Endothelial cell of umbilical vein (primary cell): ENCODE measurements around the gene MOCS2. TPM values are rescaled to one million over a fixed set of nuclear protein-coding genes. Genes with fewer than 3 reads are reported as not detected.

ENCODE experiments used
- BruUV-seq: library from RNA; stranded (reverse); fragments of 400-500 nt; replicated peaks from 2 replicates; lab custom pipeline; 2021; lab: Mats Ljungman, UMichigan
- CTCF ChIA-PET: fragments of 300-600, 350-600 bp; sonication (Branson Sonifier 250); formaldehyde crosslinking; loops from one replicate; lab custom pipeline; 2021; ENCODE audit warnings: antibody characterized with exemption, inconsistent platforms; lab: Charles Lee
- POLR2A ChIA-PET: fragments of 300-600, 350-600 bp; sonication (Branson Sonifier 250); formaldehyde crosslinking; loops from one replicate; lab custom pipeline; 2021; ENCODE audit warnings: antibody characterized with exemption, inconsistent platforms; lab: Charles Lee
- DNase-seq: peaks from one replicate; pipeline ENCODE4 v3.0.0-alpha.2; 2011; ENCODE audit warnings: low read depth, low spot score
- FAIRE-seq: peaks from 2 replicates; lab custom pipeline; 2011; peaks lifted over from hg19 to GRCh38; lab: Jason Lieb, UNC
- H2AFZ ChIP-seq: 2 replicates; pipeline ENCODE4 v1.6.0; 2012; ENCODE audit warnings: low read depth, low read length, control low read depth, inconsistent platforms
- H3K27ac ChIP-seq: 2 replicates; pipeline ENCODE4 v1.5.1; 2011; ENCODE audit warnings: low read depth, mild to moderate bottlenecking, control low read depth, low read length, moderate library complexity; ENCODE audit not compliant: insufficient read depth
- H3K27me3 ChIP-seq, 2 experiments: 2 replicates each; pipeline versions ENCODE4 v1.6.0 to v1.6.1; 2011; ENCODE audit warnings: low read length in 2 of 2, mixed read lengths in 1 of 2; ENCODE audit not compliant: control insufficient read depth in 2 of 2, insufficient read depth in 2 of 2
- H3K36me3 ChIP-seq, 2 experiments: 2 replicates in 1 of 2; 3 replicates in 1 of 2; pipeline ENCODE4 v1.5.1; 2011; ENCODE audit warnings: low read length in 2 of 2, mild to moderate bottlenecking in 1 of 2, moderate library complexity in 1 of 2; ENCODE audit not compliant: control insufficient read depth in 2 of 2, insufficient read depth in 2 of 2; ENCODE audit errors: extremely low read depth in 1 of 2
- H3K4me1 ChIP-seq: 3 replicates; pipeline ENCODE4 v1.5.1; 2011; ENCODE audit warnings: mild to moderate bottlenecking, low read length; ENCODE audit not compliant: control insufficient read depth, insufficient read depth; ENCODE audit errors: extremely low read depth
- H3K4me2 ChIP-seq: 2 replicates; pipeline ENCODE4 v1.6.1; 2011; ENCODE audit warnings: low read length, control low read depth, mixed read lengths; ENCODE audit not compliant: insufficient read depth
- H3K4me3 ChIP-seq, 3 experiments: fragments of 200-600 bp in 1 of 3; sonication (generic), shearing (Covaris generic) in 1 of 3; replicated peaks in 1 of 3; 2 replicates each; pipeline ENCODE4 v1.5.1; 2011 to 2016; ENCODE audit warnings: control low read depth in 3 of 3, low read length in 3 of 3, mild to moderate bottlenecking in 2 of 3, inconsistent platforms in 1 of 3, low read depth in 1 of 3, moderate library complexity in 1 of 3; ENCODE audit not compliant: insufficient read depth in 1 of 3
- H3K79me2 ChIP-seq: 2 replicates; pipeline ENCODE4 v1.6.0; 2012; ENCODE audit warnings: low read length, inconsistent platforms; ENCODE audit not compliant: control insufficient read depth, insufficient read depth
- H3K9ac ChIP-seq: replicated peaks from 2 replicates; pipeline ENCODE3; 2011; ENCODE audit warnings: low read length, control low read depth; ENCODE audit not compliant: insufficient read depth; ENCODE audit errors: extremely low read depth
- H3K9me1 ChIP-seq: replicated peaks from 3 replicates; pipeline ENCODE4 v1.6.0; 2011; ENCODE audit warnings: mild to moderate bottlenecking, low read length; ENCODE audit not compliant: control insufficient read depth, insufficient read depth; ENCODE audit errors: extremely low read depth
- H3K9me3 ChIP-seq: replicated peaks from 2 replicates; pipeline ENCODE4 v1.5.1; 2012; ENCODE audit warnings: low read length, inconsistent platforms; ENCODE audit not compliant: control insufficient read depth, insufficient read depth
- H4K20me1 ChIP-seq: replicated peaks from 2 replicates; pipeline ENCODE3; 2011; ENCODE audit warnings: mild to moderate bottlenecking, low read length; ENCODE audit not compliant: control insufficient read depth, insufficient read depth; ENCODE audit errors: extremely low read depth
- EZH2 ChIP-seq: IDR thresholded peaks from 2 replicates; pipeline ENCODE4 v1.6.1; 2012; ENCODE audit warnings: borderline replicate concordance, low read depth, mild to moderate bottlenecking, moderate library complexity, low read length, inconsistent platforms; ENCODE audit not compliant: severe bottlenecking
- FOS ChIP-seq: IDR thresholded peaks from 2 replicates; pipeline ENCODE4 v1.6.1; 2011; ENCODE audit warnings: mild to moderate bottlenecking, low read length, moderate library complexity, borderline replicate concordance; ENCODE audit not compliant: insufficient read depth
- GATA2 ChIP-seq: IDR thresholded peaks from 2 replicates; pipeline ENCODE4 v1.7.0; 2011; ENCODE audit warnings: low read depth, mild to moderate bottlenecking, moderate library complexity, mixed read lengths, low read length; ENCODE audit not compliant: insufficient read length, insufficient read depth
- JUN ChIP-seq: IDR thresholded peaks from 2 replicates; pipeline ENCODE4 v1.6.1; 2011; ENCODE audit warnings: borderline replicate concordance, low read depth; ENCODE audit not compliant: insufficient read length, insufficient read depth
- MYC ChIP-seq: IDR thresholded peaks from one replicate; pipeline ENCODE4 v1.6.1; 2011; ENCODE audit warnings: mild to moderate bottlenecking, low read depth, low read length
- POLR2A ChIP-seq: IDR thresholded peaks from 2 replicates; pipeline ENCODE4 v1.6.1; 2012; ENCODE audit warnings: low read depth, mild to moderate bottlenecking, control low read depth, low read length
- POLR2AphosphoS5 ChIP-seq: IDR thresholded peaks from 2 replicates; pipeline ENCODE4 v1.6.1; 2012; ENCODE audit warnings: low read depth, mild to moderate bottlenecking, control low read depth, low read length, moderate library complexity; ENCODE audit not compliant: insufficient read depth
- dilution Hi-C: fragments of 300-500 bp; cut with MboI; formaldehyde crosslinking; loops from one replicate; pipeline ENCODE4 v1.15.0; 2019; ENCODE audit warnings: low sequenced_read_pairs; ENCODE audit not compliant: extremely low pct_ligation_motif_present
- intact Hi-C: fragments of 100-400 bp; cut with micrococcal nuclease; formaldehyde crosslinking; loops from one replicate; pipeline ENCODE4 v1.10.0; 2022
- polyA plus RNA-seq, 4 experiments: library from polyadenylated mRNA; depleted of rRNA in 3 of 4; stranded (reverse) in 3 of 4; unstranded in 1 of 4; fragments of >200 nt; gene quantifications; 2 replicates each; pipeline versions ENCODE4 v1.2.1 to v1.2.3, GENCODE V29; 2011 to 2012; ENCODE audit warnings: missing spikeins in 1 of 4
- total RNA-seq: library from RNA; stranded (reverse); gene quantifications from 2 replicates; pipeline ENCODE4 v1.2.3, GENCODE V29; 2021
- TF ChIP-seq, protein P1 (sequence below), 2 donors: IDR thresholded peaks; 1 replicate in 1 of 2; 2 replicates in 1 of 2; pipeline ENCODE4 v1.5.1; 2011; ENCODE audit warnings: low read length in 2 of 2, mild to moderate bottlenecking in 2 of 2, moderate library complexity in 2 of 2, control low read depth in 1 of 2, inconsistent platforms in 1 of 2, low read depth in 1 of 2; ENCODE audit not compliant: insufficient read depth in 1 of 2; ENCODE audit errors: extremely low read depth in 1 of 2
- TF ChIP-seq, protein P2 (sequence below): IDR thresholded peaks from 2 replicates; pipeline ENCODE4 v1.6.1; 2011; ENCODE audit not compliant: insufficient read depth, insufficient read length

Gene MOCS2
- total and polyA plus RNA-seq, 2 donors (not counting 3 experiments of a cell fraction or from before 2014, with no cell fraction given): 14.3 to 31.5 TPM

GRCh38 chr5:53100606-53101005 is 9.0 kb downstream of the MOCS2 start:
- BruUV-seq: no TSS peak
- H2AFZ ChIP-seq: no peak overlapping the region
- intact Hi-C loops (no loop called here), dilution Hi-C loops (no loop called here)
- no peak overlapping the region for H3K9ac ChIP-seq
- H3K4me1 ChIP-seq: no peaks in the 10 kb centered on the region
- H4K20me1 ChIP-seq: no peaks in the 10 kb centered on the region
- FAIRE-seq (no peak), DNase-seq (no peak)
- H3K4me3 ChIP-seq: no peak overlapping the region
- H3K36me3 ChIP-seq: peaks cover 11 to 12% of the 10 kb centered on the region in 2 experiments
- H3K9me3 ChIP-seq: no peaks in the 10 kb centered on the region
- H3K27me3 ChIP-seq: no peaks in the 10 kb centered on the region
- CTCF ChIA-PET: interaction anchor here (2.5 to 7.5 kb wide), 2 partner anchors 152 to 156 kb away, joined by 11 to 148 read pairs; no protein-coding TSS in a partner anchor
- POLR2A ChIA-PET: no interaction called here
- no peak overlapping the region for H3K27ac ChIP-seq
- no peaks in the 10 kb centered on the region for H3K79me2 ChIP-seq
- TF ChIP-seq, protein P1, sequence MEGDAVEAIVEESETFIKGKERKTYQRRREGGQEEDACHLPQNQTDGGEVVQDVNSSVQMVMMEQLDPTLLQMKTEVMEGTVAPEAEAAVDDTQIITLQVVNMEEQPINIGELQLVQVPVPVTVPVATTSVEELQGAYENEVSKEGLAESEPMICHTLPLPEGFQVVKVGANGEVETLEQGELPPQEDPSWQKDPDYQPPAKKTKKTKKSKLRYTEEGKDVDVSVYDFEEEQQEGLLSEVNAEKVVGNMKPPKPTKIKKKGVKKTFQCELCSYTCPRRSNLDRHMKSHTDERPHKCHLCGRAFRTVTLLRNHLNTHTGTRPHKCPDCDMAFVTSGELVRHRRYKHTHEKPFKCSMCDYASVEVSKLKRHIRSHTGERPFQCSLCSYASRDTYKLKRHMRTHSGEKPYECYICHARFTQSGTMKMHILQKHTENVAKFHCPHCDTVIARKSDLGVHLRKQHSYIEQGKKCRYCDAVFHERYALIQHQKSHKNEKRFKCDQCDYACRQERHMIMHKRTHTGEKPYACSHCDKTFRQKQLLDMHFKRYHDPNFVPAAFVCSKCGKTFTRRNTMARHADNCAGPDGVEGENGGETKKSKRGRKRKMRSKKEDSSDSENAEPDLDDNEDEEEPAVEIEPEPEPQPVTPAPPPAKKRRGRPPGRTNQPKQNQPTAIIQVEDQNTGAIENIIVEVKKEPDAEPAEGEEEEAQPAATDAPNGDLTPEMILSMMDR (IDR thresholded peaks at IDR 0.05; ENCODE audit: extremely low read depth in 1 of 2, insufficient read depth in 1 of 2, low read depth in 1 of 2, low read length in 2 of 2): no peak
- no peak for TF ChIP-seq GATA2
- TF ChIP-seq, protein P2, sequence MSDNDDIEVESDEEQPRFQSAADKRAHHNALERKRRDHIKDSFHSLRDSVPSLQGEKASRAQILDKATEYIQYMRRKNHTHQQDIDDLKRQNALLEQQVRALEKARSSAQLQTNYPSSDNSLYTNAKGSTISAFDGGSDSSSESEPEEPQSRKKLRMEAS: no peak
- no peak for TF ChIP-seq FOS
- TF ChIP-seq POLR2AphosphoS5: no peak
- no peak for TF ChIP-seq EZH2
- no peak for TF ChIP-seq POLR2A
- TF ChIP-seq MYC: no peak
- TF ChIP-seq JUN: no peak
- H3K4me2 ChIP-seq: no peak overlapping the region
- H3K9me1 ChIP-seq: no peaks in the 10 kb centered on the region
